Measurements from ENCODE around the gene MYO10.

Gene MYO10

DNA sequence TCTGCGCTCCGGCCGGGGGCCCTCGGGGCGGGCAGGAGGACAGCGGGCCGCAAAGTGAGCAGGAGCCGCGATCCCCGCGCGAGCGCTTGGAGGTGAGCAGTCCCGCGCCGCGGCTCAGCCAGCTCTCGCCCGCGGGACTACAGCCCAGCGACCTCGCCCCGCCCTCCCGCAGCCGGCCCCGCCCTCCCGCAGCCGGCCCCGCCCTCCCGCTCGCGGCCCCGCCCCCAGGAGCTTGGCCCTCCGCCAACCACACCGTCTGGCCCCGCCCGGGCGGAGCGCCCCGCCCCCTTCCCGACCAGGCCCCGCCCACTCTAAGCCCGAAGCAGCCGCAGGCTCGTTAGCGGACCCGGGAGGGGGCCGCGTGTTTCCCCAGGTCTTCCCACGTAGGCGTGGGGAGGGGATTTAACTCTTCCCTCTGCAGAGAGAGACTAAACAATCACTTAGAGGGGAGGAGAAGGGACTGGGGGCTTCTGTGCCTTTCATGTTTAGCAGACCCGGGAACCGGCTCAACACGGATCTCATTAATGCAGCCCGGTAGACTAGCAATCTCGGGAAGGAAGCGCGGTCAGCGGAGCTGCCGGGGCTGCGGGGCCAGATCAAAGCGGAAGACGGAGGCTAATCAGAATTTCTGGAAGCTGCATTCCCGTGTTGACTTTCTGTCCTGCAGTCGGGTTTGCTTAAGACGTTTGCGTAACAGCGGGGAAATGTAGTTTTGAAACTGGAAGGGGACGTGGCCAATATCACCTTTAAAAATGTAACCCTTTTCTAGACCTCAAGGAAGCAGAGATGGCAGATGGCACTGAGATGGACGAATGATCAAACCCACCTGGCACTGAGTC, at the start of gene MYO10:
MYO10 (minus strand) TSS at position 139 of the 839 bp plus-strand sequence. CDS start 480 bp downstream, outside the sequence.
- TF ChIP-seq ZBTB7A (IDR thresholded peaks at IDR 0.05; ENCODE audit: low read depth) (no peak; the same call in 1 of the 2 replicates), RAD21 (IDR thresholded peaks at IDR 0.05; ENCODE audit: low read depth) (no peak), CEBPB (IDR thresholded peaks at IDR 0.05) (peak; percentile 73), TCF12 (IDR thresholded peaks at IDR 0.05; ENCODE audit: low read depth) (peak; percentile 27; the same call in 1 of the 2 replicates), TAF1 (IDR thresholded peaks at IDR 0.05; ENCODE audit: low read depth) (peak; percentile 27; the same call in 1 of the 2 replicates), NFIC (IDR thresholded peaks at IDR 0.05) (peak; percentile 40), TEAD4 (IDR thresholded peaks at IDR 0.05) (peak; percentile 36; the same call in 1 of the 2 replicates)
- TF ChIP-seq, protein P1, sequence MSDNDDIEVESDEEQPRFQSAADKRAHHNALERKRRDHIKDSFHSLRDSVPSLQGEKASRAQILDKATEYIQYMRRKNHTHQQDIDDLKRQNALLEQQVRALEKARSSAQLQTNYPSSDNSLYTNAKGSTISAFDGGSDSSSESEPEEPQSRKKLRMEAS (IDR thresholded peaks at IDR 0.05), result peak; percentile 27; the same call in 1 of the 2 replicates

DNA sequence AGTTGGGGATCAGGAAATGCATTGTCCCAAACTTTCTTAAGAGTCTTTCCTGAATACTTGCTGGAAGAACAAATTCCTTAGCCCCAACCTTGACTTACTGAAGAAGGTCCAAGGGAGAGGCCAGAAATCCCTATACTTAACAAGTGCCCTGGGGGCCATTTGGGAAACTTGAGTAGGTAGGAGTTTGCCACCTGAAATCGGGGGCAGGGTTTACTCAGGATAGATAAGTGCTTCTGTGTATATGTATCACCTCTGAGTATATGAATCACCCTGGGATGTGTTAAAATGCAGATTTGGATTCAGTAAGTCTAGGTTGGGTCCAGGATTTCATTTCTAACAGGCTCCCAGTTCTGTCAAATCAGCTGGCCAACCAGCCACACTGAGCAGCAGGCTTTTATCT, 47.9 kb upstream of the MYO10 start:
- TF ChIP-seq EGR1 (IDR thresholded peaks at IDR 0.05), result no peak
- TF ChIP-seq YY1 (IDR thresholded peaks at IDR 0.05; ENCODE audit: low read depth), result no peak
- no peak for TF ChIP-seq ZBTB7A (IDR thresholded peaks at IDR 0.05; ENCODE audit: low read depth)
- no peak for TF ChIP-seq TEAD4 (IDR thresholded peaks at IDR 0.05)
- TF ChIP-seq RAD21 (IDR thresholded peaks at IDR 0.05; ENCODE audit: low read depth), result no peak
- TF ChIP-seq, protein P1 (IDR thresholded peaks at IDR 0.05), result no peak
- no peak for TF ChIP-seq CEBPB (IDR thresholded peaks at IDR 0.05)
- no peak for TF ChIP-seq EP300 (IDR thresholded peaks at IDR 0.05; ENCODE audit: borderline replicate concordance)
- no peak for TF ChIP-seq CREB1 (IDR thresholded peaks at IDR 0.05; ENCODE audit: low read depth)
- TF ChIP-seq TCF12 (IDR thresholded peaks at IDR 0.05; ENCODE audit: low read depth), result no peak
- TF ChIP-seq TAF1 (IDR thresholded peaks at IDR 0.05; ENCODE audit: low read depth), result no peak
- TF ChIP-seq, protein P2, sequence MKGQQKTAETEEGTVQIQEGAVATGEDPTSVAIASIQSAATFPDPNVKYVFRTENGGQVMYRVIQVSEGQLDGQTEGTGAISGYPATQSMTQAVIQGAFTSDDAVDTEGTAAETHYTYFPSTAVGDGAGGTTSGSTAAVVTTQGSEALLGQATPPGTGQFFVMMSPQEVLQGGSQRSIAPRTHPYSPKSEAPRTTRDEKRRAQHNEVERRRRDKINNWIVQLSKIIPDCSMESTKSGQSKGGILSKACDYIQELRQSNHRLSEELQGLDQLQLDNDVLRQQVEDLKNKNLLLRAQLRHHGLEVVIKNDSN (IDR thresholded peaks at IDR 0.05), result no peak
- no peak for TF ChIP-seq NFIC (IDR thresholded peaks at IDR 0.05)
- TF ChIP-seq, protein P3, sequence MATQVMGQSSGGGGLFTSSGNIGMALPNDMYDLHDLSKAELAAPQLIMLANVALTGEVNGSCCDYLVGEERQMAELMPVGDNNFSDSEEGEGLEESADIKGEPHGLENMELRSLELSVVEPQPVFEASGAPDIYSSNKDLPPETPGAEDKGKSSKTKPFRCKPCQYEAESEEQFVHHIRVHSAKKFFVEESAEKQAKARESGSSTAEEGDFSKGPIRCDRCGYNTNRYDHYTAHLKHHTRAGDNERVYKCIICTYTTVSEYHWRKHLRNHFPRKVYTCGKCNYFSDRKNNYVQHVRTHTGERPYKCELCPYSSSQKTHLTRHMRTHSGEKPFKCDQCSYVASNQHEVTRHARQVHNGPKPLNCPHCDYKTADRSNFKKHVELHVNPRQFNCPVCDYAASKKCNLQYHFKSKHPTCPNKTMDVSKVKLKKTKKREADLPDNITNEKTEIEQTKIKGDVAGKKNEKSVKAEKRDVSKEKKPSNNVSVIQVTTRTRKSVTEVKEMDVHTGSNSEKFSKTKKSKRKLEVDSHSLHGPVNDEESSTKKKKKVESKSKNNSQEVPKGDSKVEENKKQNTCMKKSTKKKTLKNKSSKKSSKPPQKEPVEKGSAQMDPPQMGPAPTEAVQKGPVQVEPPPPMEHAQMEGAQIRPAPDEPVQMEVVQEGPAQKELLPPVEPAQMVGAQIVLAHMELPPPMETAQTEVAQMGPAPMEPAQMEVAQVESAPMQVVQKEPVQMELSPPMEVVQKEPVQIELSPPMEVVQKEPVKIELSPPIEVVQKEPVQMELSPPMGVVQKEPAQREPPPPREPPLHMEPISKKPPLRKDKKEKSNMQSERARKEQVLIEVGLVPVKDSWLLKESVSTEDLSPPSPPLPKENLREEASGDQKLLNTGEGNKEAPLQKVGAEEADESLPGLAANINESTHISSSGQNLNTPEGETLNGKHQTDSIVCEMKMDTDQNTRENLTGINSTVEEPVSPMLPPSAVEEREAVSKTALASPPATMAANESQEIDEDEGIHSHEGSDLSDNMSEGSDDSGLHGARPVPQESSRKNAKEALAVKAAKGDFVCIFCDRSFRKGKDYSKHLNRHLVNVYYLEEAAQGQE (IDR thresholded peaks at IDR 0.05; ENCODE audit: low read depth), result no peak
- TF ChIP-seq FOXM1 (IDR thresholded peaks at IDR 0.05; ENCODE audit: borderline replicate concordance, low read depth), result no peak

DNA sequence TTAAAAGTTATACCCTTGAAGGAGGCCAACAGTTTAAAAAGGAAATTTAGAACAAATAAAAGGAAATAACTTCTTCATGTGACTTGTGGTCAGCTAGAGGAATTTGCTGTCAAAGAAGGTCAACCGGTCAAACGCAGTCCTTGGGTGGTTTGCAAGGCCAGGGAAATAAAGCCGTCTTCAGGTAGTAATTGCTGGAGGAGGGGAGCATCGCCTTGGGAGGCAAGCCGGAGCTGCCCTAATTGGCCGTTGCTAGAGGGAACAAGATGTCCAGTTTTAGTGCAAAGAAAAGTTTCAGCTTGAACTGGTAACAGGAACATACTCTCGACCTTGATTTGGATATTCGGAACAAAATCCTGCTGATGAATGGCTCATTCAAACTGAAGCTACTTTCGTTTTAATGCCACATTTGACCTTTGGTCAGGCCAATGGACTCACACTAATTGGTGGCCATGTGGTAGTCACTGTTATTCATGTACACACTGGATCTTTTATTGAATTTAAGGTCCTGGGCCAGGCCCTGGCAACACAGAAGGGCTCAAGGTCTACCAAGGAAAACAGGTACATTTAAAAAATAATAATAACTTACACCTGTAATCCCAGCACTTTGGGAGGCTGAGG, 47.0 kb upstream of the MYO10 start:
- TF ChIP-seq EP300 (IDR thresholded peaks at IDR 0.05; ENCODE audit: borderline replicate concordance), result no peak
- TF ChIP-seq RAD21 (IDR thresholded peaks at IDR 0.05; ENCODE audit: low read depth), result no peak
- no peak for TF ChIP-seq FOXM1 (IDR thresholded peaks at IDR 0.05; ENCODE audit: borderline replicate concordance, low read depth)
- no peak for TF ChIP-seq TAF1 (IDR thresholded peaks at IDR 0.05; ENCODE audit: low read depth)
- TF ChIP-seq EGR1 (IDR thresholded peaks at IDR 0.05), result no peak
- no peak for TF ChIP-seq TCF12 (IDR thresholded peaks at IDR 0.05; ENCODE audit: low read depth)
- no peak for TF ChIP-seq CEBPB (IDR thresholded peaks at IDR 0.05)
- no peak for TF ChIP-seq ZBTB7A (IDR thresholded peaks at IDR 0.05; ENCODE audit: low read depth)
- no peak for TF ChIP-seq NFIC (IDR thresholded peaks at IDR 0.05)

DNA sequence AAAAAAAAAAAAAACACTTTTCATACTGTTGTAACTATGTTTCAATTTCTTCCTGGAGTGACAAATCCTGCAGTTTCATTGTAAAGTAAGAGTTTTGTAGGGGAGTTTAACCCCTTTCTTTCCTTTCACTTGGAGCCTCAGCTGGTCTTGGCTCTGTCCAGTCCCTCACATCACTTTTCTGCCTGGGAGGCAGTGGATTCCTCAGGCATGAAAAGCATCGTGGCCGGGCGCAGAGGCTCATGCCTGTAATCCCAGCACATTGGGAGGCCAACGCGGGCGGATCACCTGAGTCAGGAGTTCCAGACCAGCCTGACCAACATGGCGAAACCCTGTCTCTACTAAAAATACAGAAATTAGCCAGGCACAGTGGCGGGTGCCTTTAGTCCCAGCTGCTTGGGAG, 45.6 kb upstream of the MYO10 start:
- no peak for TF ChIP-seq YY1 (IDR thresholded peaks at IDR 0.05; ENCODE audit: low read depth)
- TF ChIP-seq, protein P1 (IDR thresholded peaks at IDR 0.05), result no peak
- TF ChIP-seq TCF12 (IDR thresholded peaks at IDR 0.05; ENCODE audit: low read depth), result no peak
- no peak for TF ChIP-seq NFIC (IDR thresholded peaks at IDR 0.05)
- TF ChIP-seq, protein P3 (IDR thresholded peaks at IDR 0.05; ENCODE audit: low read depth), result no peak
- TF ChIP-seq EGR1 (IDR thresholded peaks at IDR 0.05), result no peak
- TF ChIP-seq EP300 (IDR thresholded peaks at IDR 0.05; ENCODE audit: borderline replicate concordance), result no peak
- no peak for TF ChIP-seq ZBTB7A (IDR thresholded peaks at IDR 0.05; ENCODE audit: low read depth)
- TF ChIP-seq CREB1 (IDR thresholded peaks at IDR 0.05; ENCODE audit: low read depth), result no peak

DNA sequence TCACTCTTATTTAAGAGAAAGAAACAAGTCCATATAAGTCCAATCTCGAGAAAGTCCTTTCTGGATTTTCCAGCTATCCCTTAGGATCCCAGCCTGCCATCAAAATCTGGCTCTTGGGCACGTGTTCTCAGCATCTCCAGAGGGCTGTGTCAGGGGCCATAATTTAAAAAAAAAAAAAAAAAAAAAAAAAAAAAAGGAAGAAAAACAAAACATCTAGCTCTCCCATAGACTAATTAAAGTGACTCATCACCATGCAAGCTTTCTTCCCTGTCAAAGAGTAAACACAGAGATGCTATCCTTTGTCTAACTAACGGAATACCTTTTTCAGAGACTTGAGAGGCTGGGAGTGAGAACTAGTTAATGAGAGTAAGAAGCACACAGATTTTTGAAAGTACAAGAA, 44.9 kb upstream of the MYO10 start:
- TF ChIP-seq FOXM1 (IDR thresholded peaks at IDR 0.05; ENCODE audit: borderline replicate concordance, low read depth), result no peak
- no peak for TF ChIP-seq EGR1 (IDR thresholded peaks at IDR 0.05)
- no peak for TF ChIP-seq TCF12 (IDR thresholded peaks at IDR 0.05; ENCODE audit: low read depth)
- TF ChIP-seq CEBPB (IDR thresholded peaks at IDR 0.05), result no peak
- no peak for TF ChIP-seq EP300 (IDR thresholded peaks at IDR 0.05; ENCODE audit: borderline replicate concordance)
- no peak for TF ChIP-seq CREB1 (IDR thresholded peaks at IDR 0.05; ENCODE audit: low read depth)
- no peak for TF ChIP-seq TAF1 (IDR thresholded peaks at IDR 0.05; ENCODE audit: low read depth)
- TF ChIP-seq, protein P1 (IDR thresholded peaks at IDR 0.05), result no peak
- no peak for TF ChIP-seq TEAD4 (IDR thresholded peaks at IDR 0.05)
- TF ChIP-seq RAD21 (IDR thresholded peaks at IDR 0.05; ENCODE audit: low read depth), result no peak
- no peak for TF ChIP-seq ZBTB7A (IDR thresholded peaks at IDR 0.05; ENCODE audit: low read depth)
- TF ChIP-seq, protein P2 (IDR thresholded peaks at IDR 0.05), result no peak
- no peak for TF ChIP-seq YY1 (IDR thresholded peaks at IDR 0.05; ENCODE audit: low read depth)
- no peak for TF ChIP-seq NFIC (IDR thresholded peaks at IDR 0.05)
- TF ChIP-seq, protein P3 (IDR thresholded peaks at IDR 0.05; ENCODE audit: low read depth), result no peak
